ENCODE measurements around the gene KLRC4.

The KLRC4 gene

GRCh38 chr12:10366875-10367274 lies 42.7 kb downstream of the KLRC4 start:
- no peak for DNase-seq

GRCh38 chr12:10365696-10366405 lies 43.7 kb downstream of the KLRC4 start:
- no peak for DNase-seq

- DNase-seq: peak; percentile 29
Observed at GRCh38 chr12:10364815-10365622, 44.5 kb downstream of the KLRC4 start.

- DNase-seq: peak; percentile 20
Observed at GRCh38 chr12:10363914-10364814, 45.4 kb downstream of the KLRC4 start.

GRCh38 chr12:10363658-10363913 lies 46.0 kb downstream of the KLRC4 start:
- DNase-seq: no peak

- no peak for DNase-seq
Observed at GRCh38 chr12:10362828-10363657, 46.5 kb downstream of the KLRC4 start.

GRCh38 chr12:10362325-10362724 lies 47.2 kb downstream of the KLRC4 start:
- no peak for DNase-seq

- no peak for DNase-seq
Observed at GRCh38 chr12:10361622-10362021, 47.9 kb downstream of the KLRC4 start.

- DNase-seq: no peak
Observed at GRCh38 chr12:10361084-10361483, 48.5 kb downstream of the KLRC4 start.

GRCh38 chr12:10358969-10359368 lies 50.6 kb downstream of the KLRC4 start:
- DNase-seq: no peak

GRCh38 chr12:10358131-10358530 lies 51.4 kb downstream of the KLRC4 start:
- DNase-seq: no peak

Data from activated effector memory CD4-positive, alpha-beta T cell treated with Interleukin-2 at 50 U/mL for 16 hours (primary cell).